Natural killer cell (primary cell): ENCODE measurements around the gene ABCB9. TPM values are rescaled to one million over a fixed set of nuclear protein-coding genes. Genes with fewer than 3 reads are reported as not detected.

Experiments
- ATAC-seq, 3 donors: fragments of 150-1000 bp in 2 of 3; fragments of 200-7000 bp in 1 of 3; cut with Tn5 transposase; 1 replicate in 1 of 3; 2 replicates in 2 of 3; pipeline ENCODE4 v1.10.0; 2021; ENCODE audit warnings: mild to moderate bottlenecking in 2 of 3, moderate library complexity in 2 of 3
- DNase-seq, 2 donors: peaks; one replicate each; pipeline versions ENCODE4 v3.0.0 to v3.0.0-alpha.2; 2013 to 2021; ENCODE audit warnings: mixed read lengths in 1 of 2
- H3K27ac ChIP-seq: one replicate; pipeline ENCODE4 v1.5.1; 2013; ENCODE audit warnings: mild to moderate bottlenecking, low read length
- H3K27me3 ChIP-seq: one replicate; pipeline ENCODE4 v1.6.1; 2013; ENCODE audit warnings: low read length; ENCODE audit not compliant: control insufficient read depth, insufficient read depth
- H3K36me3 ChIP-seq: one replicate; pipeline ENCODE4 v1.6.1; 2013; ENCODE audit warnings: low read length; ENCODE audit not compliant: control insufficient read depth, insufficient read depth
- H3K4me1 ChIP-seq: one replicate; pipeline ENCODE4 v1.6.1; 2013; ENCODE audit warnings: low read length; ENCODE audit not compliant: control insufficient read depth, insufficient read depth
- H3K4me3 ChIP-seq: one replicate; pipeline ENCODE4 v1.5.1; 2013; ENCODE audit warnings: low read length
- H3K9me3 ChIP-seq: one replicate; pipeline ENCODE4 v1.6.1; 2013; ENCODE audit warnings: low read length; ENCODE audit not compliant: control insufficient read depth, insufficient read depth
- H3K27ac Mint-ChIP-seq, 2 donors: one replicate each; pipeline ENCODE4 v1.8.0; 2022; ENCODE audit warnings: mild to moderate bottlenecking in 2 of 2, mixed read lengths in 2 of 2, moderate library complexity in 1 of 2
- H3K27me3 Mint-ChIP-seq, 2 donors: one replicate each; pipeline ENCODE4 v1.8.0; 2022; ENCODE audit warnings: low read depth in 2 of 2, mixed read lengths in 2 of 2
- H3K36me3 Mint-ChIP-seq: one replicate; pipeline ENCODE4 v1.8.0; 2022; ENCODE audit warnings: mixed read lengths
- H3K4me1 Mint-ChIP-seq, 2 donors: one replicate each; pipeline ENCODE4 v1.8.0; 2022; ENCODE audit warnings: mixed read lengths in 2 of 2
- H3K4me3 Mint-ChIP-seq: one replicate; pipeline ENCODE4 v1.8.0; 2022; ENCODE audit warnings: mild to moderate bottlenecking, moderate library complexity, mixed read lengths
- H3K9me3 Mint-ChIP-seq, 2 donors: one replicate each; pipeline ENCODE4 v1.8.0; 2022; ENCODE audit warnings: mixed read lengths in 2 of 2
- WGBS: methylation state at CpG from one replicate; pipeline ENCODE4 v1.1.7; 2013; ENCODE audit warnings: missing lambda C conversion rate; ENCODE audit not compliant: insufficient coverage; 5-methylcytosine and 5-hydroxymethylcytosine counted together
- intact Hi-C: fragments of 100-400 bp; cut with micrococcal nuclease; formaldehyde crosslinking; loops from one replicate; pipeline ENCODE4 v1.14.2; 2022
- total RNA-seq, 4 donors: library from RNA; stranded (reverse); fragments of 120-200 nt in 1 of 4; gene quantifications; one replicate each; pipeline versions ENCODE4 v1.2.3 to v1.2.4, GENCODE V29; 2013 to 2022
- TF ChIP-seq, protein P1 (sequence below): fragments of 200-600 bp; IDR thresholded peaks from one replicate; pipeline ENCODE4 v1.8.0; 2022; ENCODE audit warnings: antibody characterized with exemption

The ABCB9 gene
- total RNA-seq, 3 donors from 2014 or later (not counting 1 experiment from before 2014, with no cell fraction given) = 2.4 to 4.0 (median 3.3) TPM

DNA sequence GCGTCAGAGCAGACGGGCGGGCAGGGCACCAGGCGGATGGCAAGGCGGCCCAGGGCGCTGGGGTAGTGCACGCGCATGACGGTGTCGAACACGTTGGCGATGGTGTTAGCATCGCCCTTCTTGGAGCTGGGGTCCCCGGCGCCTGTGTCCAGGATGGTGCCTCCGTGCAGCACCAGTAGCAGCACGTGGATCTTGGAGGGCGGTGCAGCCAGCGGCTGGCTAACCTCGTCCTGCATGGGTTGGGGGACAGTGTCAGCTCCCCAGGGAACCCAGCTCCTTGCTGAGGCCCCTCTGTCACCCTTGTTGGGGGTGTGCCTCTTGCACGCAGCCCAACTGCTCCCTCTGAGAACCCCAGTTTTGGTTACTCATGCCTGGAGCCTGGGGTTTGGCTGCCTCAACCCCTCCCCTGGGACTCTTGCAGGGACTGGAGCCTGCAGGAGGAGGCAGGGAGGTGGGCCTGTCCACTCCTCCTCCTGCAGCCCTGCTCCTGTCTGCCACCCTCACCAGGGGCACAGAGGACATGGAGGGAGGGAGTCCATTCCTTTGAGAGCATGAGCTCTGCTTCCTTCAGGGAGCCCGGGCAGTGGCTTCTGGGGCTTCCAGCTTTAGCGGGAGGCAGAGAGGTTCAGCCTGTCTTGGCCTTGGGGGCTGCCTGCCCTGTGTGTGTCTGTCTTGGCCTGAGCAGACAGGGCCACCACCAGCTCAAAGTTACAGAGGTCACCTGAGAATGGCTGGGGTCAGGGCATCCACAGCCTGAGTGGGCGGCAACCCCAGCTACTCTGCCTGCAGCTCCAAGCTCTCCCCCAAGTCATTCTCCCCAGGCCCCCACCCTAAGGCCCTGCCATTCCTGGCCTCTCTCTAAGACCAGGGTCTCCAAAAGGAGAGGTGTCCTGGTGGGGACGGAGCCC is 31.3 kb upstream of the ABCB9 start:
- DNase-seq (no peak), ATAC-seq (no peak)
- Mint-ChIP-seq H3K36me3 (no peaks in the 10 kb centered on the region), H3K27ac (no peak overlapping the region), H3K4me3 (no peak overlapping the region), H3K9me3 (no peaks in the 10 kb centered on the region), H3K27me3 (no peaks in the 10 kb centered on the region), H3K4me1 (no peaks in the 10 kb centered on the region)
- Histone ChIP-seq H3K36me3 (peaks cover 27% of the 10 kb centered on the region), H3K4me3 (no peak overlapping the region), H3K27ac (no peak overlapping the region), H3K27me3 (no peaks in the 10 kb centered on the region), H3K9me3 (no peaks in the 10 kb centered on the region), H3K4me1 (no peaks in the 10 kb centered on the region)
- intact Hi-C loops = no loop called here
- TF ChIP-seq, protein P1, sequence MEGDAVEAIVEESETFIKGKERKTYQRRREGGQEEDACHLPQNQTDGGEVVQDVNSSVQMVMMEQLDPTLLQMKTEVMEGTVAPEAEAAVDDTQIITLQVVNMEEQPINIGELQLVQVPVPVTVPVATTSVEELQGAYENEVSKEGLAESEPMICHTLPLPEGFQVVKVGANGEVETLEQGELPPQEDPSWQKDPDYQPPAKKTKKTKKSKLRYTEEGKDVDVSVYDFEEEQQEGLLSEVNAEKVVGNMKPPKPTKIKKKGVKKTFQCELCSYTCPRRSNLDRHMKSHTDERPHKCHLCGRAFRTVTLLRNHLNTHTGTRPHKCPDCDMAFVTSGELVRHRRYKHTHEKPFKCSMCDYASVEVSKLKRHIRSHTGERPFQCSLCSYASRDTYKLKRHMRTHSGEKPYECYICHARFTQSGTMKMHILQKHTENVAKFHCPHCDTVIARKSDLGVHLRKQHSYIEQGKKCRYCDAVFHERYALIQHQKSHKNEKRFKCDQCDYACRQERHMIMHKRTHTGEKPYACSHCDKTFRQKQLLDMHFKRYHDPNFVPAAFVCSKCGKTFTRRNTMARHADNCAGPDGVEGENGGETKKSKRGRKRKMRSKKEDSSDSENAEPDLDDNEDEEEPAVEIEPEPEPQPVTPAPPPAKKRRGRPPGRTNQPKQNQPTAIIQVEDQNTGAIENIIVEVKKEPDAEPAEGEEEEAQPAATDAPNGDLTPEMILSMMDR = no peak
- 95% methylated on average over 25 of the region's 25 CpGs for WGBS

DNA sequence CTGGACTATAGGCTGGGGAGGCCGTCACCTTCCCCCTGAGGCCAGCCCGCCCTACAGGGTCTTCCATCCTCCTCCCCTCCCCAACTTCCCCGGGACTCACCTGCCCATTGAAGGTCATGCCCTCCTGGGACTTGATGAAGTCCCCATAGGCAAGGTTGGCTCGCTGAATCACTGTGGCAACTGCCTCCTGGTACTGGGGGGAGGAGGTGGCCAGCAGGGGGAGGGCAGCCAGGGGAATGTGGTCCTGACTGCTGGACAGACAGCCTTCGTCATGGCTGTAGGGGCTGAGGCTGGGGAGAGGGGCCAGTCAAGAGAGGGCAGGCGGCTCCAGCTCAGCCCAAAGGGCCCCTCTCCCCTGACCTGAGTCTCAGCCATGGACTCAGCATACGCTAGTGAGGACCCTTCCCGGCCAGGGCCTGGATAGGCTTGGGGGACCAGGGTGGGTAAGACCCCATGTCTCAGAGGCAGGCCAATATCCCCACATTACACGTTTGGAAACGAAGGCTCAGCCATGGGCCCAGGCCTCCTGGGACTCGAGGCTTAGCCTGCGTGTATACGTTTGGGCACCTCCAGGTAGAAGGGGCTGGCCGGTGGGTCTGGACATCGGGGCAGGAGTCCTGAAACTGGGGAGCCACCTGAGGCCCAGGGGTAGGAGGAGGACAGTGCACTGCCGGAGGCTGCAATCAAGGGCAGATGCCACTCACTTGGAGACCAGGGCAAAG is 30.5 kb upstream of the ABCB9 start:
- ATAC-seq (no peak), DNase-seq (no peak)
- Histone ChIP-seq H3K36me3 (peaks cover 31% of the 10 kb centered on the region), H3K9me3 (no peaks in the 10 kb centered on the region), H3K27me3 (no peaks in the 10 kb centered on the region), H3K4me1 (no peaks in the 10 kb centered on the region), H3K27ac (no peak overlapping the region), H3K4me3 (no peak overlapping the region)
- Mint-ChIP-seq H3K4me1 (no peaks in the 10 kb centered on the region), H3K27ac (no peak overlapping the region), H3K27me3 (no peaks in the 10 kb centered on the region), H3K36me3 (no peaks in the 10 kb centered on the region), H3K9me3 (no peaks in the 10 kb centered on the region), H3K4me3 (no peak overlapping the region)
- TF ChIP-seq, protein P1 = no peak
- intact Hi-C loops = no loop called here
- WGBS = 89% methylated on average over 16 of the region's 16 CpGs

DNA sequence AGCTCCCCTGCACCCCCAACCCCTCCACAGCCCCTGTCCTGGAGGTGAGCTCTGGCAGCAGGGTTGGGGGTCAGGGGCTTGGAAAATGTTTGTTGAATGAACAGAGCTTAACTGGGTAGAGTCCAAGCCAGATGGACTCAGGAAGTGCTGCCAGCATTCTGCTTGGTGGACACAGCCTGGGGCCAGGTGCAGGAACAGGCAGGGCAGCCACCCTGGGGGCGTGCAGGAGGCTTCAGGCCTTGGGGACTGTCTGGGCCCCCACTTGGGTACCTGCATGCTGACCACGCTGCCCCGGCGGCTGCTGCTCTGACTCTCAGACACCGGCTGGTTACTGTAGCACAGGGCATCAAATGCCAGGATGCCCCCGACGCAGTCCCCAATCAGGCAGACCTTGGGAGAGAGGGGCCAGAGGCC is 29.9 kb upstream of the ABCB9 start:
- H3K36me3 Mint-ChIP-seq = no peaks in the 10 kb centered on the region
- no peaks in the 10 kb centered on the region for H3K4me1 Mint-ChIP-seq
- Histone ChIP-seq H3K9me3 (no peaks in the 10 kb centered on the region), H3K27me3 (no peaks in the 10 kb centered on the region), H3K27ac (no peak overlapping the region), H3K4me3 (no peak overlapping the region), H3K4me1 (no peaks in the 10 kb centered on the region), H3K36me3 (peaks cover 33% of the 10 kb centered on the region)
- H3K4me3 Mint-ChIP-seq = no peak overlapping the region
- intact Hi-C loops = no loop called here
- no peak overlapping the region for H3K27ac Mint-ChIP-seq
- ATAC-seq = no peak
- H3K9me3 Mint-ChIP-seq = no peaks in the 10 kb centered on the region
- TF ChIP-seq, protein P1 = no peak
- 92% methylated on average over 7 of the region's 7 CpGs for WGBS
- no peaks in the 10 kb centered on the region for H3K27me3 Mint-ChIP-seq
- DNase-seq = no peak
